SK-N-DZ (cell line): ENCODE results near the gene ZNF438.

ENCODE experiments used
- DNase-seq: peaks from one replicate; pipeline ENCODE4 v3.0.0-alpha.2; 2015; ENCODE audit warnings: low spot score

The ZNF438 gene

DNA sequence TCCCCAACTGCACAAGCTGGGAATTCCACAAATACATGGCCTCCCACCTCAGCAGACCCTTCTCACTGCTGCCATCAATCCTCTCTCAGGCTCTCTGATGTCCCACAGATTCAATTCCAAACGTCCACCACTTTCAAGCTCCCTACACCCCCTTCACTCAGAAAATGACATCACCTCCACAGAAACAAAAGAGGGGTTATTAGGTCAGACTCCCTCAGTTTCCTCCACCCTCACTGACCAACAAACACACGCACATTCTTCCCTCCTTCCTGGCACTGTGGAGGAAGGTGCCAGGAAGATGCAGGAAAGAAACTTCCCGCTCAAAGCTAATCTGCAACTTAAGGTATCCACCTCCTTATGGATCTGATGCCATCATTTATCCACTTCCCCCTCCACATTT, 18.3 kb downstream of the ZNF438 start:
- DNase-seq: no peak

DNA sequence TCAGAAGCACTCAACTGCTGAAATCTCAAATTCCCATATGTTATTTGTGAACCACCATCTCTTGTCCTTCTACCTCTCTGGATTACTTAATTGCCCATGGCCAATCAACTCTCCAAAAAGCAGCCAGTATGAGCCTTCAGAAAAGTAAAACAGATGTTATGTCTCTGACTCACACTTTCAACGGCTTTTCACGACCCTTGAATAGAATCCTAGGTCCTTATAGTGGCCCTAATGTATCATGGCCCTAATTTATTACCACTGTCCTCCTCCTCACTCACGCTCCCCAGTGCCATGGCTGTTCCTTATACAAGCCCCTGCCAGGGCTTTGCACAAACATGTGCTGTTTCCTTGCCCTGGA, 20.0 kb downstream of the ZNF438 start:
- no peak for DNase-seq

DNA sequence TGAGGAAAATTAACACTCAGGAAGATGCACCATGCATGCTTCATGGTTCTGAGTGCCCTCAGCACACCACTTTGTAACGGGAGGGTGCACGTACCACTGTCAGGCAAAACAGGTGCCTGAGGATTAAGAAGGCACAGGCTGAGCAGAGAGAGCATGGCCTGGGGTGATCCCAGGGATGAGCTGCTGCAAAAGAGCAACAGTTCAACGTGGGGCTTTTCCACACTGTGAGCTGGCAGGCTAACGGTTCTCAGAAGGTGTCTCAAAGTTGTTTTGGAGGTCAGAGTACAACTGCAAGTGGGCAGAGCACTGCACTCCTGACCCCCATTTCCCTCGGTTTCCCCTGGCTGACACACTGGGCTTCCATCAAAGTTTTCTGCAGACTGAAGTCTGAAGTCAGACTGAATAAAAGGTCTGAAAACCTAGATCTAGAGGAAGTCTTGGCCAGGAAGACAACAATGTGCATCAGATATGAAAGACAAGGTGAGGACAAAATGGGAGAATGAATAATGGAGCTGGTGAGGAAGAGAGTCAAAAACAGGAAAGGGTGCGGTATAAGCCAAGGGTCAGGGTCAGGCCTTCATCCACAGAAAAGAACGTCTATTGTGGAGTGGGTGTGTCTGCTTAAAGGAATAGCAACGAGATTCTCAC, 20.5 kb downstream of the ZNF438 start:
- no peak for DNase-seq

DNA sequence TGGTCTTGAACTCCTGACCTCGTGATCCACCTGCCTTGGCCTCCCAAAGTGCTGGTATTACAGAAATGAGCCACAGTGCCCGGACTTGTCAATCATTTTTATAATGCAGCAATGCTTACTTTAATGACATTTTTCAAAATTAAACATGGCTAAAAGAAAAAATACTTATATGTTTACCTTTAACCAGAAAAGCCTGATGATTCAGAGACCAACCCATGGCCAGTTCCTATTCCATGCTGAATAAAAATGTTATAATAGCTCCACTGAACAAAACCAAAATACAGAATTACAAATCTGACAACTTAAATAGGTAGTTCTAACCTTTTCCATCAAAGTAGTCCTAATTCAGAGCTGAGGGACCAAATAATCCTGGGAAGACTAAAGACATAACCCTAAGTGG, 21.6 kb downstream of the ZNF438 start:
- DNase-seq: no peak

DNA sequence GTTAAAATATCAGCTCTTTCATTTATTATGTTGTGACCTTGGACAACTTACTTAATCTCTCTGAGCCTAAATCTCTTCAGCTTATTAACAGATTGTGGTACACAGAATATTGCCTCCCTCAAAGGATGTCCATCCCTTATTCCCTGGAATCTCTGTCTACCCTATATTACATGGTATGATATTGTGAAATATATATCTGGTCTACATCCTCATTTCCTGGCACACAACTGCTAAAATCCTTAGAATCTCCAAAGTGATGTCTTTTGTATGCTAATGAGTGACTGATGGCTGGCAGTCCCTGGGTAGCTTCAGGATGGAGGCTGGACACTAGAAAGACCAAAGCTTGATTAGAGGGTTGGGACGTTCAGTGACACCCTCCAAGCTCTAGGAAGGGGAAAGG, 25.8 kb downstream of the ZNF438 start:
- no peak for DNase-seq

DNA sequence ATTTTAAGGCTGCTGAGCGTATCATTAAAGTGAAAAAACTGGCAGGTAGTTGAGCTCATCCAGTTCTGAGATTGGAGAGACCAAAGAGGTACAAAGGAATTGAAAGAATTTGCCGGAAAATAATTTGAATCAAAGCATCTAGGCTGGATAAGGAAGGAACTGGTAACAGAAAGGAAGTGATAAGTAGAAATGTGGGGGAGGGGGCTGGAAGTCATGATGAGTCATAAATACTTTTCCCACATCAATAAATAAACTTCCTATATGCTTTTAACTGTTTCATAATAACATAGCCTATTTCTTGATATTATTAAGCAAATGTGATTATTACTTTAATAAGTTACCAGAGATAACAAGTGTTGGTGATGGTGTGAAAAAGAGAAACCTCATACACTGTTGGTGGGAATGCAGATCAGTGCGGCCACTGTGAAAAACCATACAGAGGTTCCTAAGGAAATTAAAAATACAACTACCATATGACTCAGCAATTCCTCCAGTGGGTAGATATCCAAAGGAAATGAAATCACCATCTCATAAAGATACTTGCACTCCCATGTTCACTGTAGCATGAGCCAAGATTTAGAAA, 27.0 kb downstream of the ZNF438 start:
- DNase-seq: no peak

DNA sequence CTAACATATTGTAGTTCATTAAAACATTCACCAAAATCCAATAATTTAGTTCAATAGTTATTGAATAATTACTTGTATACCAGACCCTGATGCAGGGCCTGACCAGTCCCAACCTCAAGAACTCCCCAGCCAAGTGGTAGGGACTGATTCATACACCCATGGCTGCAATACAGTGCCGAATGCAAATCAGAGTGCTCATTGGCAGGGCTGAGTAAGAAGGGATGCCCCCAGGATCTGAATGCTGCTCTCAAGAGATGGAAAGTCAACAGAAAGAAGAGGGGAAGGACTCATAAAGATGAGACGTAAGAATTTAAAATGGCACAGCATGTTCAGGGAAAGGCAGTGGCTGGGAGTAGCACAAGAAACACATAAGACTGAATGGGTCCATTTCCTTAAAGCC, 29.9 kb downstream of the ZNF438 start:
- no peak for DNase-seq

DNA sequence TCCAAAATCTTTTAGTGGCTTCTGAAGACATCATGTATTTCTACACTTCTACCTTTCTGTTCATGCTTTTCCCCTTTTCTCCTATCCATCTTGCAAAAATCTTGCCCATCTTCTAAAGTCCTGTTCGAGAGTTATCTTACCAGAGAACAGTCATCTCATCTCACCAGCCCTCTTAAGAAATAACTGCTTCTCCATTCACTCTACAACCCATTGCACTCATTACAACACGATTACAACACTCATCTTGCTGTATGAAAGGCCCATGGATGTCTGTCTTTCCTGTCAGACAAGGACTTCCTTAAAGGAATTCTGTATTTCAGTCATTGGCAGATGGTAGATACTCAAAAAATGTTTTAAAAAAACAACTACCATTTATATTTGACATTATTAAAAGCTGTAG, 30.8 kb downstream of the ZNF438 start:
- no peak for DNase-seq

DNA sequence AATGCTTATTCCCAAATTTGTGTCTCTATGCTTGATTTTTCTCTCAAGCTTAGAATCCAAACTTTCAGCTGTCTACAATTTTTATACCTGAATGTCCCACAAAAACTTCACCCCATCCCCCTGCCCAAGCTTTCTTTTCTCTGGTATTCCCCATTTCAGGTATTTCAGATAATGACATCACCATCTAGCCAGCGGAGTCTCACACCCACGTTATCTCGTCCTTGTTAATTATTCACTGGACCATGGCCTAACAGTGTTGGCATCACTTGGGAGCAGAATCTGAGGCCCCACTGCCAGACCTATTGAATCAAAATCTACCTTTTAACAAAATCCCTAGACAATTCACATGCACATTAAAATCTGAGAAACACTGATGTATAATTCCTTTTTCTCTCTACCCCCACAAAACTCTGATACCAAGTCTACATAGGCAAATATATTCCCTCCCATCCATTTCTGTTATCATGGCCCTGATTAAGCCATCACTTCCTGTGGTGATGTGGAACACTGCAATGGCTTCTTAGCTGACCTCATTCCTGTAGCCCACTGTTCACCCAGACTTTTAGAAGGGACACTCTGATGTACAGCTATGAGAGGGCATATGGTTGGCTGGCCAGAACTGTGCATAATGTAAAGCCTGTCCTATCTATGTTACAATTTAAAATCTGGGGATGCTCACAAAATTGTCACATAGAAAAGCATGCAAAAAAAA, 31.4 kb downstream of the ZNF438 start:
- no peak for DNase-seq

DNA sequence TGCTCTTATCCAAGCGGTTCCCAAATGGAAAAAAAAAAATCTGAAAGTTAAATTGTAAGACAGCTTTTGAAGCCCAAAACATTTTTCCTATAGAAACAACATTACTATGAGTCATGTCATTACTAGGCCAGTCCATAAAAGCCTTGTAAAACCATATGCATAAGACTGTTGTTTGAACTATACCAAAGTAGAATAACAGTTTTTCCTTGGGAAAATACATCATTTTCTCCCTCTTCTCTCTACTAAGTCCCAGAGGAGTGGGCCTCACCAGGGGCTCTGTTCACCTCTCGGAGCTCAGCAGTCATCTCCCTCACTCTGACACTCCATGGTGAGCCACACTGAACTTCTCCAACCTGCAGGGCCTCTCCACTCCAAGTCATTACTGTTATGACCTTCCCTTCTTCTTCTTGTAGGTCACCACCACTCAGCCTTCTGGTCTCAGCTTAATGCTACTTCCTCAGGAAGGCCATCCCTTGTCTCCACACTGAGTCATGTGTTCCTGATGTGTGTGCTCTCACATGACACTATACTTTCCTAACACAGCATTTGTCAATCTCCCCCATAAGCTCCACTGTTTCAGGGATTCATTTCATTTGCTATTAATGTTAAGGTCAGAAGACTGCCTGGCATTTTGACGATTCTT, 32.5 kb downstream of the ZNF438 start:
- DNase-seq: no peak

DNA sequence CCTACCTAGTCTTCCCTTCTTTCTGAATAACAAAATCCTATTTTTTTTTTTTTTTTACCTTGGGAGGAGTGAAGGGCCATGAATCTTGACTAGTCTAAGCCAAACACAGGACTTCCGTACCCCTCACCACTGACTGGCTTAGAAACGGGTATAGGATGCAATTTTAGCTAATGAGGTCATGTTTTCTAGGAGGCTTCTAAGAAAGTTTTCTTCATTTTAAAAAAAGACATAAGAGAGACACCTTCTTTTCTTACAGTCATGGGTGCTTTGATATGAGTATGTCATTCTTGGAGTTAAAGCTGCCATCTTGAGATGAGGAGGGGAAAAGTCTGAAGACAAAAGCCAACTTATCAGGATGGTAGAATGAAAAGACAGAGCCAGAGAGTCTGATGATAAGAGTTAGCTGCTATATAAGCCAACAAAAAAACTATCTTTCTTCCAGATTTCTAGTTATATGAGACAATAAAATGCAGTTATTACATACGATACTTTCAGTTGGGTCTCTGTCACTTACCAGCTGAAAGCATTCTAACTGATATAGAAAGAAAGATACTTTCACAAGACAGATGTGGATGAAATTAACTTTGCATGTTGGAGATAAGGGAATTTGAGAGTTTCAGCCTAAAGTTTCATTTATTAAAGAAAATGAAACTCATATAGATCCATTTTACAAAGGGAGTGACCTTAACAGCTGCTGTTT, 34.0 kb downstream of the ZNF438 start:
- no peak for DNase-seq

DNA sequence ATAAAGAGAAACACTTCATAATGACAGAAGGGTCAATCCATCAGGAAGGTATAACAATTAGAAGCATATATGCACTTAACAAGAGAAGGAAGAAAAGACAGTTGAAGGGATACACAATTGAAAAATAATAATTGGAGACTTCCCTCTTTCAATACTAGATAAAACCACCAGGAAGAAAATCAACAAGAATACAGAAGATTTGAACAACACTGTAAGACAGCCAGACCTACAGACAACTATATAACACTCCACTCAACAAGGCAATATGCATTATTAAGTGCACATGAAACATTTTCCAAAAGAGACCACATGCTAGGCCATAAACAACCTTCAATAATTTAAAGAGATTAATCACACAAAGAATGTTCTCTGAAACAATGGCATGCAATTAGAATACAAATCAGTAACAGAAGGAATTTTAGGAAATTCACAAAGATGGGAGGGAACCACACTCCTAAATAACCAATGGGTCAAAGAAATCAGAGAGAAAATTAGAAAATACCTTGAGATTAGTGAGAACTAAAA, 35.1 kb downstream of the ZNF438 start:
- no peak for DNase-seq

DNA sequence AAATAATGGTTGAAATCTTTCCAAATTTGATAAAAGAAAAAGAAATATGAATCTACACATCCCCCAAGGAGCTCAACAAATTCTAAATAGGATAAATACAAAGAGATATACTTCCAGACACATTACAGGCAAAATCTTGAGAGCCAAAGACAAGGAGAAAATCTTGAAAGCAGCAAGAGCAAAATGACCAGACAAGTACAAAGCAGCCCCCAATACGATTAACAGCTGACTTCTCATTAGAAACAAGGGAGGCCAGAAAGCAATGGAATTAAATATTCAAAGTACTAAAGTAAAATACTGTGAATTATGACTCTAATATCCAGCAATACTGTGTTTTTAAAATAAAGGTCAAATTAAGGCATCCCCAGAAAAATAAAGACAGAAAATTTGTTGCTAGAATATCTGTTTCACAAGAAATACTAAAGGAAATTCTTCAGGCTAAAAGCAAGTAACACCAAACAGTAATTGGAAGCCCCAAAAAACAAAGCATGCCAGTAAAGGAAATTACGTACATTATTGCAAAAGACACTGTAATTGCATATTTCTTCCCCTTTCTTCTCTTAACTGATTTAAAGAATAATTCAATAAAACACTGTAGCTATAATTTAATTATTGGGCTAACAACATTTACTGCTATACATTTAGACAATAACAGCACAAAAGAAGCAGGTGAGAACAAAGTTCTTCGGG, 36.4 kb downstream of the ZNF438 start:
- no peak for DNase-seq

DNA sequence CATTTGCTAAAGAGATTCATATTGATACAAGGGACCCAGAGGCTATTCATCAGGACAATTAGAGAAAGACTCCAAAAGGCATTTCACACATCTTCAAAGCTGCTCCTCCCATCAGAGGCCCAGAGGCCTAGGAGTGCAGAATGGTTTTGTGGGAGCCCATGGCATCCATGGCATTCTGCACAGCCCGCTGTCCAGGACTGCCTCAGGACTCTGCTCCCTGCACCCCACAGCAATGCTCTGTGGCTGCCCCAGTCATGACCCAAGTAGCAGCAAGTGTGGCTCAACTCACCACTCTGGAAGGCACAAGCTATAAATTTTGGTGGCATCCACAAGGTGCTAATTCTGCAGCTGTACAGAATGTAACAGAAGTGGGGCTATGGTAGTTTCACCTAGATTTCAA, 38.5 kb downstream of the ZNF438 start:
- DNase-seq: no peak

DNA sequence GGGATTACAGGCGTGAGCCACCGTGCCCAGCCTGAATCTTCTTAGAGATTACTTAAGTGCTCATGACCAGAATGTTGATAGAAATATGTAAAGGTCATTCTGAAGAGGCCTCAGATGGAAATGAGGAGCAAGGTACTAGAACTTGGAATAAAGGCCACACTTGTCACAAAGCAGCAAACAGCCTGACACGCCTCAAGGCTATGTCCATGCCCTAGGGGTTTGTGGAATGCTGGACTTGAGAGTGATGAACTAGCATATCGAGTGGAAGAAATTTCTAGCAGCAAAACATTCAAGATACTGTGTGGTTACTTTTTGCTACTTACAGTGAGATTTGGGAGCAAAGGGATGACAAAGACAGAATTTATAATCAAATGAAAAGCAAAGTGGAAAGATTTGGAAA, 39.0 kb downstream of the ZNF438 start:
- DNase-seq: no peak

DNA sequence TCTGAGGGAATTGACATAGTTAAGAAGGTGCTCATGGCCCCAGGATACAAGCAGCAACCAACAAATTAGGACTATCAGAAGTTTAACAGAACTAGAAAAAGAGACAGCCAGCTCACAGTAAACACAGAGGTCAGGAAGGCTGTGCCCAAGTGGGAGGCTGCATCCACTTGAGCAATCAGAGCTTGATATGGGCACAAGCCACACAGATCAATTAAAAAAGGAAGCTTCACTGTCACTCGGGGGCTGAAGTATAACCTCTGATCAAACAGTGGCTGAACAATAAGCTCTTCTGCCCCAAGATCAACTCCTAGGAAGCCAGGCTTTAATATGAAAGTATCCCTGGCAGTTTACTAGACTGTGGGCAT, 40.0 kb downstream of the ZNF438 start:
- no peak for DNase-seq

DNA sequence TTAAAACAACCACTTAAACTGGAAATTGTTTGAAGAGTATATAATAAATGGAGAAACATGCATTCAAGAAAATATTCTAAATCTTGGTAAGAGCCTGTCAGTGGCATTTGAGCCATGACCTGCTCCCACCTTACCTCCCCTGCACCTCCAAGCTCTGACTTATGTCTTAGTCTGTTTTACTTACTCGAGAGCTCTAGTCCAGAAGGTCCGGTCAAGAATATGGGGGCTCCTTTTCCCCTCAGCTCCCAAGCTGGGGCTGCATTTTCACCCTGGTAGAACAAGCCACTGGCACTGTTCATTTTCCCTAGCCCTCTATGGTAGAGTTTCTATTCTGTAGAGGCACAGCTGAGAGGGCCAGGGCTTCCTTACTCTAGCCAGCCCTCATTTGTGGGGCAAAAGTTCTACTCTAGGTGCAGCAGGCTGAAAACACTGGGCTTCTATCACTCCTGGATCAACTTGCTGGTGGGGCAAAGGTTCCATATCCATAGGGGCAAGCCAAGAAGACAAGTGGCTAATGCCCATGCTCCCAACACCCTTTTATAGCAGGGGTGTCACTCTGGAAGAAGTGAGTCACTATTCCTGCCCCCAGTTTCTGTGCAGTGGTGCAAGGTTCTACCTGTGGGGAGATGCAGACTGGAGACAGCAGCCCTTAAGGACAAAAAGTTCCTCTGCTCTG, 40.6 kb downstream of the ZNF438 start:
- DNase-seq: no peak

DNA sequence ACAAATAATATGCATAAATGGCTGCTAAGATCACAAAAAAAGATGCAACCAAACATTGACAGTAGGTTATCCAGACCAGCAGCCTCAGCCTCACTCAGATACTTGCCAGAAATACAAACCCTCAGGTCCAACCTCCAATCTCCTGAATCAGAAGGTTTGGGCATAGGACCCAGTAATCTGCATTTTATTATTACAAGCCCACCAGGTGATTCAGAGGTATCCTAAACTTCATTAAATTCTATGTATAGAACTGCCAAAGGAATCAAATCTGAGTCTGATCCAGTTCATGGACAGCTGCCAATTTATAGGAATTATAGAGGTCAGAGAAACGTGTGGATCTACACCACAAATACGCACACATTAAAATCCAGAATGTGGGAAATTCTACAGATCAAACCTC, 41.3 kb downstream of the ZNF438 start:
- no peak for DNase-seq

DNA sequence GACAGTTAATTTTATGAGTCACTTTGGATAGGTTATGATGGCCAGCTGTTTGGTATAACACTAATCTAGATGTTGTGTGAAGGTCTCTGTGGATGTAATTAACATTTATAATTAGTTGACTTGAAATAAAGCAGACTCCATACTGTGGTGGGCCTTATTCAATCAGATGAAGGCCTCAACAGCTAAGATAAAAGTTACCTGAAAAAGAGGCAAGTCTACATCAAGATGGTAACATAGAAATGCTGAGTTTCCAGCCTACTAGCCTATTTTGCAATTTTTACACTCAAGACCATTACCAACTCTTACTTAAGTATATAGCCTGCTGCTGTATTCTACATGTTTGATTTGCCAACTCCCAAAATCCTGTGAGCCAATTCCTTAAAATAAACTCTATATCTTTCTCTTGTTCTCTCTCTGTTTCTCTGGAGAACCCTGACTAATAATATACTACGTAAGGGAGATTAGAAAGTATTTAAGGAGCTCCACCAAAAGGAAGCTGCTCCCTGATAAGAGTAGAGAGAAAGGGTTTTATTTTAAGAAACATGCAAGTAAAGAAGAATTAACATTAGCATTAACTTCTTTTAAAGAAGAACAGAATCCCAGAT, 42.7 kb downstream of the ZNF438 start:
- DNase-seq: peak; percentile 15

DNA sequence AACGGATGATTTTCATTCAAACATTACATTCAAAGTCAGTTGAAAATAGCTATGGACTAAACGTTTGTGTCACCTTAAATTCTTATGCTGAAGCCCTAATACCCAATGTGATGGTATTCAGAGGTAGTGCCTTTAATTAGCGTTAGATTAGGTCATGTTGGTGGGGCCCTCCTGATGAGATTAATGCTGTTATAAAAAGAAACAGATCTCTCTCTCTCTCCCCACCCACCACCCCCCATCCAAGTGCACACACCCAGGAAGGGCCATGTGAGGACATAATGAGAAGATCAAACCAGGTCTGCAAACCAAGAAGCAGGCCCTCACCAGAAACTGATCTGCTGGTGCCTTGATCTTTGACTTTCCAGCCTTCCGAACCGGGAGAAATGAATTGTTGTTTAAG, 44.2 kb downstream of the ZNF438 start:
- DNase-seq: no peak
